GM12875 (cell line): ENCODE results near the gene SUV39H2.
A peak's percentile ranks its signal among the peaks of the same experiment; 100 is the strongest.

Source experiments
- H3K4me3 ChIP-seq: one replicate; pipeline ENCODE4 v1.5.1; 2011; ENCODE audit warnings: low read depth, low read length, control low read depth
- CTCF ChIP-seq: IDR thresholded peaks from 2 replicates; pipeline ENCODE4 v1.5.1; 2011; ENCODE audit warnings: low read depth, mild to moderate bottlenecking, control low read depth, inconsistent platforms, low read length, moderate library complexity, borderline replicate concordance; ENCODE audit not compliant: insufficient read depth

The SUV39H2 gene

GRCh38 chr10:14838582-14839304 lies 39.9 kb upstream of the SUV39H2 start:
- peak overlapping the region; percentile 100 for H3K4me3 ChIP-seq
- TF ChIP-seq CTCF, result no peak

GRCh38 chr10:14839305-14839695 lies 39.4 kb upstream of the SUV39H2 start:
- H3K4me3 ChIP-seq, result peak overlapping the region; percentile 100
- TF ChIP-seq CTCF, result no peak

- TF ChIP-seq CTCF, result no peak
- H3K4me3 ChIP-seq, result no peak overlapping the region
Measured at GRCh38 chr10:14840178-14840577, 38.5 kb upstream of the SUV39H2 start.

GRCh38 chr10:14843327-14843988 lies 35.2 kb upstream of the SUV39H2 start:
- H3K4me3 ChIP-seq, result no peak overlapping the region
- no peak for TF ChIP-seq CTCF

GRCh38 chr10:14844948-14845347 lies 33.7 kb upstream of the SUV39H2 start:
- no peak for TF ChIP-seq CTCF
- H3K4me3 ChIP-seq, result no peak overlapping the region

- no peak for TF ChIP-seq CTCF
- H3K4me3 ChIP-seq, result no peak overlapping the region
Measured at GRCh38 chr10:14852236-14852635, 26.4 kb upstream of the SUV39H2 start.

GRCh38 chr10:14855453-14855852 lies 23.2 kb upstream of the SUV39H2 start:
- H3K4me3 ChIP-seq, result no peak overlapping the region
- TF ChIP-seq CTCF, result no peak
